22Rv1 (cell line): ENCODE data around the gene EXOC2.

Experiments
- H3K27ac ChIP-seq: fragments of 450-650 bp; 2 replicates; pipeline ENCODE4 v1.5.1; 2017
- CTCF ChIP-seq: fragments of 450-650 bp; IDR thresholded peaks from 2 replicates; pipeline ENCODE4 v1.5.1; 2017; ENCODE audit warnings: mild to moderate bottlenecking
- ZFX ChIP-seq: fragments of 450-650 bp; IDR thresholded peaks from 2 replicates; pipeline ENCODE4 v1.6.1; 2017; ENCODE audit warnings: antibody characterized with exemption, borderline replicate concordance

EXOC2 gene

GRCh38 chr6:438634-439170 lies 254.2 kb downstream of the EXOC2 start:
- TF ChIP-seq CTCF (no peak), ZFX (no peak)

GRCh38 chr6:437037-437392 lies 255.9 kb downstream of the EXOC2 start:
- no peak overlapping the region for H3K27ac ChIP-seq
- TF ChIP-seq ZFX (no peak), CTCF (no peak)

More at GRCh38 chr6:438634-439170, 254.2 kb downstream of the EXOC2 start:
- no peak overlapping the region for H3K27ac ChIP-seq

- H3K27ac ChIP-seq, result no peak overlapping the region
- TF ChIP-seq CTCF (no peak), ZFX (no peak)
Observed at GRCh38 chr6:436308-437036, 256.5 kb downstream of the EXOC2 start.

DNA sequence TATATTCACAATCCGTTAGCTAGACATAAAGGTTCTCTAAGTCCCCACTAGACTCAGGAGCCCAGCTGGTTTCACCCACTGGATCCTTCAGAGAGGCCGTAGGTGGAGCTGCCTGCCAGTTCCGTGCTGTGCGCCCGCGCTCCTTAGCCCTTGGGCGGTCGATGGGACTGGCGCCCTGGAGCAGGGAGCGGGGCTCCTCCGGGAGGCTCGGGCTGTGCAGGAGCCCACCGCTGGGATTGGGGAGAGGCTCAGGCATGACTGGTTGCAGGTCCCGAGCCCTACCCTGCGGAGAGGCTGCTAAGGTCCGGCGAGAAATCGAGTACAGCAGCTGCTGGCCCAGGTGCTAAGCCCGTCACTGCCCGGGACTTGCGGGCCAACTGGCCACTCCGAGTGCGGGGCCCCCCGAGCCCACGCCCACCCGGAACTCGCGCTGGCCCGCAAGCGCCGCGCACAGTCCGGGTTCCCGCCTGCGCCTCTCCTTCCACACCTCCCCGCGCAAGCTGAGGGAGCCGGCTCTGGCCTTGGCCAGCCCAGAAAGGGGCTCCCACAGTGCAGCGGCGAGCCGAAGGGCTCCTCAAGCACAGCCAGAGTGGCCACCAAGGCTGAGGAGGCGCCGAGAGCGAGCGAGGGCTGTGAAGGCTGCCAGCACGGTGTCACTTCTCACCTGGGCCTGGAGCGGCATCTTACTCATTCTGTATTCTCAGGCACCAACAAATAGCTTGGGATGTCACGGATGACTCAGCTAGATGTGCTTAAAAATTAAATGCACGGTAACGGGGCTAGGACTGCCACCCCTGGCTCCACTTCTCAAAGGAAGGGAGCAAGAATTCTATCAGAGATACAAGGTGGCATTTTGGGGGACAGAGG lies 257.3 kb downstream of the EXOC2 start:
- TF ChIP-seq ZFX (no peak), CTCF (no peak)
- H3K27ac ChIP-seq, result no peak overlapping the region
